Measurements from ENCODE around the gene USP10. TPM values are rescaled to one million over a fixed set of nuclear protein-coding genes. Genes with fewer than 3 reads are reported as not detected.

Gene USP10
- total and polyA plus RNA-seq, 2 donors (not counting 1 experiment from before 2014, with no cell fraction given), result 48.6 to 59.1 TPM

DNA sequence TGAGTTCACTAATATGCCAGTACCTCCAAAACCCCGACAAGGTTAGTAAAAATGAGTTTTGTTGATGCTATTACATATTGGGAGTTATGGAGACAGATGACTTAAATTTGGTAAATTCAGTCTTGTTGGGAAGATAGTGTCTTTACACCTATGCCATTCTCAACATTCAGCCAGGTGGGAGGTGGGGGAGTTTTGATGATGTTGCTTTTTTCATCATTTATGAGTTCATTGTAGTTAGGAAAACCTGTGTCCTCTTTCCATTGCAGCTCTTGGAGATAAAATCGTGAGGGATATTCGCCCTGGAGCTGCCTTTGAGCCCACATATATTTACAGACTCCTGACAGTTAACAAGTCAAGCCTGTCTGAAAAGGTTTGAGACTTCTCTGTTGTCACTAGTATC is 60.1 kb downstream of the USP10 start:
- peaks cover 33% of the 10 kb centered on the region for H3K79me2 ChIP-seq (ENCODE audit: control insufficient read depth, insufficient read depth, low read length)
- no peak overlapping the region for H3K9ac ChIP-seq (ENCODE audit: insufficient read depth, low read length)
- H3K36me3 ChIP-seq (ENCODE audit: control insufficient read depth, insufficient read depth, low read length), result peaks cover 9% of the 10 kb centered on the region
- no peaks in the 10 kb centered on the region for H3K9me3 ChIP-seq (ENCODE audit: control insufficient read depth, insufficient read depth, low read depth, low read length)
- no peaks in the 10 kb centered on the region for H3K27me3 ChIP-seq (ENCODE audit: control insufficient read depth, insufficient read depth, low read length)
- DNase-seq (ENCODE audit: low read depth in 2 of 2), result no peak
- H4K20me1 ChIP-seq (ENCODE audit: control insufficient read depth, extremely low read depth, insufficient read depth, low read length), result no peaks in the 10 kb centered on the region
- no peak overlapping the region for H2AFZ ChIP-seq (ENCODE audit: low read length)
- no peak overlapping the region for H3K4me2 ChIP-seq (ENCODE audit: extremely low read depth, insufficient read depth, low read length)
- H3K4me3 ChIP-seq (replicated peaks in 1 of 4; ENCODE audit: control extremely low read depth in 1 of 4, insufficient read depth in 1 of 4, low read depth in 3 of 4, low read length in 4 of 4), result no peak overlapping the region
- H3K27ac ChIP-seq (ENCODE audit: insufficient read depth, low read length), result no peak overlapping the region
- peaks cover 2% of the 10 kb centered on the region for H3K4me1 ChIP-seq (ENCODE audit: control insufficient read depth, extremely low read depth, insufficient read depth, low read length)
- TF ChIP-seq EZH2 (IDR thresholded peaks at IDR 0.05; ENCODE audit: low read length, missing control alignments), result no peak
- TF ChIP-seq, protein P1, sequence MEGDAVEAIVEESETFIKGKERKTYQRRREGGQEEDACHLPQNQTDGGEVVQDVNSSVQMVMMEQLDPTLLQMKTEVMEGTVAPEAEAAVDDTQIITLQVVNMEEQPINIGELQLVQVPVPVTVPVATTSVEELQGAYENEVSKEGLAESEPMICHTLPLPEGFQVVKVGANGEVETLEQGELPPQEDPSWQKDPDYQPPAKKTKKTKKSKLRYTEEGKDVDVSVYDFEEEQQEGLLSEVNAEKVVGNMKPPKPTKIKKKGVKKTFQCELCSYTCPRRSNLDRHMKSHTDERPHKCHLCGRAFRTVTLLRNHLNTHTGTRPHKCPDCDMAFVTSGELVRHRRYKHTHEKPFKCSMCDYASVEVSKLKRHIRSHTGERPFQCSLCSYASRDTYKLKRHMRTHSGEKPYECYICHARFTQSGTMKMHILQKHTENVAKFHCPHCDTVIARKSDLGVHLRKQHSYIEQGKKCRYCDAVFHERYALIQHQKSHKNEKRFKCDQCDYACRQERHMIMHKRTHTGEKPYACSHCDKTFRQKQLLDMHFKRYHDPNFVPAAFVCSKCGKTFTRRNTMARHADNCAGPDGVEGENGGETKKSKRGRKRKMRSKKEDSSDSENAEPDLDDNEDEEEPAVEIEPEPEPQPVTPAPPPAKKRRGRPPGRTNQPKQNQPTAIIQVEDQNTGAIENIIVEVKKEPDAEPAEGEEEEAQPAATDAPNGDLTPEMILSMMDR (conservative IDR thresholded peaks at IDR 0.05 in 1 of 2, IDR thresholded peaks at IDR 0.05 in 1 of 2; ENCODE audit: low read depth in 1 of 2, low read length in 2 of 2), result no peak

GRCh38 chr16:84761448-84762368 is 61.9 kb downstream of the USP10 start:
- Histone ChIP-seq H3K9me3 (ENCODE audit: control insufficient read depth, insufficient read depth, low read depth, low read length) (no peaks in the 10 kb centered on the region), H3K9ac (ENCODE audit: insufficient read depth, low read length) (no peak overlapping the region), H3K79me2 (ENCODE audit: control insufficient read depth, insufficient read depth, low read length) (peaks cover 19% of the 10 kb centered on the region), H2AFZ (ENCODE audit: low read length) (no peak overlapping the region), H3K4me2 (ENCODE audit: extremely low read depth, insufficient read depth, low read length) (no peak overlapping the region), H3K27me3 (ENCODE audit: control insufficient read depth, insufficient read depth, low read length) (no peaks in the 10 kb centered on the region), H3K27ac (ENCODE audit: insufficient read depth, low read length) (peak overlapping the region; percentile 26), H3K4me3 (replicated peaks in 1 of 4; ENCODE audit: control extremely low read depth in 1 of 4, insufficient read depth in 1 of 4, low read depth in 3 of 4, low read length in 4 of 4) (no peak overlapping the region), H3K36me3 (ENCODE audit: control insufficient read depth, insufficient read depth, low read length) (peaks cover 9% of the 10 kb centered on the region), H4K20me1 (ENCODE audit: control insufficient read depth, extremely low read depth, insufficient read depth, low read length) (no peaks in the 10 kb centered on the region), H3K4me1 (ENCODE audit: control insufficient read depth, extremely low read depth, insufficient read depth, low read length) (peaks cover 2% of the 10 kb centered on the region)
- peak; percentile 38 to 71 for DNase-seq (ENCODE audit: low read depth in 2 of 2)
- no peak for TF ChIP-seq EZH2 (IDR thresholded peaks at IDR 0.05; ENCODE audit: low read length, missing control alignments)
- TF ChIP-seq, protein P1 (conservative IDR thresholded peaks at IDR 0.05 in 1 of 2, IDR thresholded peaks at IDR 0.05 in 1 of 2; ENCODE audit: low read depth in 1 of 2, low read length in 2 of 2), result no peak

DNA sequence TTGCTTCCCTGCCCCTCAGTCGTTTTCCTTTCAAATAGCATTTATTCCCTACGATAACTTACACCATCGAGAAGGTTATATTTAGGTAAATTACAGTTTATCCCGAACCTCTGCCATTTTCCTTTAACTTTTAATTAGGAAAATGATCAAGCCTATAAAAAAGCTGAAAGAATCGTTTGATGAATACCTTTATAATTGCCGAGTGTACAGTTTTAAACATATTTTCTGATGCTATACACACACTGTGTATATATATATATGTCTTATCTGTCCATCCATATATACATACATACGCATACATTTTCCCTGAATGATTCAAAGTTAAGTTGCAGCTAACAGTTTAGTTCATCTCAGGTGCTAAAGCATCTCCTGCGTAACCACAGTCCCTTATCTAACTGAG is 63.4 kb downstream of the USP10 start:
- Histone ChIP-seq H3K27ac (ENCODE audit: insufficient read depth, low read length) (no peak overlapping the region), H3K79me2 (ENCODE audit: control insufficient read depth, insufficient read depth, low read length) (peaks cover 10% of the 10 kb centered on the region)
- TF ChIP-seq, protein P1 (conservative IDR thresholded peaks at IDR 0.05 in 1 of 2, IDR thresholded peaks at IDR 0.05 in 1 of 2; ENCODE audit: low read depth in 1 of 2, low read length in 2 of 2), result no peak

More for the DNA sequence above, 63.4 kb downstream of the USP10 start:
- H3K9ac ChIP-seq (ENCODE audit: insufficient read depth, low read length), result no peak overlapping the region
- H3K4me3 ChIP-seq (replicated peaks in 1 of 4; ENCODE audit: control extremely low read depth in 1 of 4, insufficient read depth in 1 of 4, low read depth in 3 of 4, low read length in 4 of 4), result no peak overlapping the region
- no peak for DNase-seq (ENCODE audit: low read depth in 2 of 2)
- no peaks in the 10 kb centered on the region for H3K27me3 ChIP-seq (ENCODE audit: control insufficient read depth, insufficient read depth, low read length)
- peaks cover 12% of the 10 kb centered on the region for H3K36me3 ChIP-seq (ENCODE audit: control insufficient read depth, insufficient read depth, low read length)
- H3K4me2 ChIP-seq (ENCODE audit: extremely low read depth, insufficient read depth, low read length), result no peak overlapping the region
- no peaks in the 10 kb centered on the region for H4K20me1 ChIP-seq (ENCODE audit: control insufficient read depth, extremely low read depth, insufficient read depth, low read length)
- H3K9me3 ChIP-seq (ENCODE audit: control insufficient read depth, insufficient read depth, low read depth, low read length), result no peaks in the 10 kb centered on the region
- no peak overlapping the region for H2AFZ ChIP-seq (ENCODE audit: low read length)
- H3K4me1 ChIP-seq (ENCODE audit: control insufficient read depth, extremely low read depth, insufficient read depth, low read length), result peaks cover 2% of the 10 kb centered on the region
